Measurements from ENCODE around the gene AGPAT1.

Gene AGPAT1

GRCh38 chr6:32149932-32150870, 25.7 kb downstream of the AGPAT1 start:
- peak overlapping the region; percentile 20; the same call in 1 of the 2 replicates for H3K4me3 ChIP-seq (ENCODE audit: low read depth, low read length)
- ChIA-PET POLR2A (interaction anchor here (0.9 kb wide), 1 partner anchor 1125 kb away, joined by 3 read pairs; no protein-coding TSS in a partner anchor), CTCF (no interaction called here)
- no peak for TF ChIP-seq CTCF (IDR thresholded peaks at IDR 0.05; ENCODE audit: insufficient read depth, low read length, missing control alignments)
- no peak for DNase-seq (ENCODE audit: low read depth, low spot score)

GRCh38 chr6:32149092-32149755, 26.7 kb downstream of the AGPAT1 start:
- no peak overlapping the region for H3K4me3 ChIP-seq (ENCODE audit: low read depth, low read length)
- ChIA-PET CTCF (no interaction called here), POLR2A (no interaction called here)
- TF ChIP-seq CTCF (IDR thresholded peaks at IDR 0.05; ENCODE audit: insufficient read depth, low read length, missing control alignments), result no peak
- DNase-seq (ENCODE audit: low read depth, low spot score), result no peak

GRCh38 chr6:32148289-32149091, 27.4 kb downstream of the AGPAT1 start:
- no peak for TF ChIP-seq CTCF (IDR thresholded peaks at IDR 0.05; ENCODE audit: insufficient read depth, low read length, missing control alignments)
- no peak for DNase-seq (ENCODE audit: low read depth, low spot score)
- CTCF ChIA-PET, result interaction anchor here (0.8 kb wide), 1 partner anchor 47 kb away, joined by 4 read pairs; no protein-coding TSS in a partner anchor
- H3K4me3 ChIP-seq (ENCODE audit: low read depth, low read length), result no peak overlapping the region
- POLR2A ChIA-PET, result no interaction called here

GRCh38 chr6:32147401-32148132, 28.3 kb downstream of the AGPAT1 start:
- no peak overlapping the region for H3K4me3 ChIP-seq (ENCODE audit: low read depth, low read length)
- ChIA-PET CTCF (interaction anchor here (0.8 to 1.0 kb wide), 2 partner anchors 28 to 48 kb away, joined by 3 to 4 read pairs; no protein-coding TSS in a partner anchor), POLR2A (no interaction called here)
- no peak for TF ChIP-seq CTCF (IDR thresholded peaks at IDR 0.05; ENCODE audit: insufficient read depth, low read length, missing control alignments)
- DNase-seq (ENCODE audit: low read depth, low spot score), result no peak

GRCh38 chr6:32146687-32147086, 29.2 kb downstream of the AGPAT1 start:
- POLR2A ChIA-PET, result interaction anchor here (0.6 kb wide), 1 partner anchor 25 kb away, joined by 3 read pairs; no protein-coding TSS in a partner anchor
- CTCF ChIA-PET, result interaction anchor here (1.0 to 1.8 kb wide), 2 partner anchors 12 to 28 kb away, joined by 4 read pairs; no protein-coding TSS in a partner anchor
- no peak for TF ChIP-seq CTCF (IDR thresholded peaks at IDR 0.05; ENCODE audit: insufficient read depth, low read length, missing control alignments)
- H3K4me3 ChIP-seq (ENCODE audit: low read depth, low read length), result no peak overlapping the region
- no peak for DNase-seq (ENCODE audit: low read depth, low spot score)

All from AG04449 (cell line).